ENCODE data around the gene GSTA4.

GSTA4 gene

DNA sequence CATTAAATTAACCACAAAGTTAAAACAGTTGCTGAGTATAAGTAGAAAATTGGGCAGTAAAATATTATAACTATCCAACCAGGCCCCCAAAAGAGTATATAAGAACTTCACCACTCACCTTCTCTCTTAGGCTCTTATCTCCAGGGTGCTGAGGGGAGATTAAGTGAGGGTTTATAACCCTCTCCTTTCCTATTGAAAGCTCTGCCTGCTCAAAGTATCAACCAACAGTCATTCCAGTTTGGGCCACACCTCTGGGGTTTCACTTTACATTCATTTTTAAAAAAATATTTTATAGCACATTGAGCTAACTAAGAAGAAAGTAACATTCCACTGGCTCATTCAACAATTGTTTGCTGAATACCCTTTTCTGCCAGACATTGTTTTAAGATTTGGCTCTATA, 22.1 kb downstream of the GSTA4 start:
- TF ChIP-seq, protein P1, sequence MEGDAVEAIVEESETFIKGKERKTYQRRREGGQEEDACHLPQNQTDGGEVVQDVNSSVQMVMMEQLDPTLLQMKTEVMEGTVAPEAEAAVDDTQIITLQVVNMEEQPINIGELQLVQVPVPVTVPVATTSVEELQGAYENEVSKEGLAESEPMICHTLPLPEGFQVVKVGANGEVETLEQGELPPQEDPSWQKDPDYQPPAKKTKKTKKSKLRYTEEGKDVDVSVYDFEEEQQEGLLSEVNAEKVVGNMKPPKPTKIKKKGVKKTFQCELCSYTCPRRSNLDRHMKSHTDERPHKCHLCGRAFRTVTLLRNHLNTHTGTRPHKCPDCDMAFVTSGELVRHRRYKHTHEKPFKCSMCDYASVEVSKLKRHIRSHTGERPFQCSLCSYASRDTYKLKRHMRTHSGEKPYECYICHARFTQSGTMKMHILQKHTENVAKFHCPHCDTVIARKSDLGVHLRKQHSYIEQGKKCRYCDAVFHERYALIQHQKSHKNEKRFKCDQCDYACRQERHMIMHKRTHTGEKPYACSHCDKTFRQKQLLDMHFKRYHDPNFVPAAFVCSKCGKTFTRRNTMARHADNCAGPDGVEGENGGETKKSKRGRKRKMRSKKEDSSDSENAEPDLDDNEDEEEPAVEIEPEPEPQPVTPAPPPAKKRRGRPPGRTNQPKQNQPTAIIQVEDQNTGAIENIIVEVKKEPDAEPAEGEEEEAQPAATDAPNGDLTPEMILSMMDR (IDR thresholded peaks at IDR 0.05; ENCODE audit: low read depth, low read length) = no peak
- no peak for TF ChIP-seq EZH2phosphoT487 (IDR thresholded peaks at IDR 0.05; ENCODE audit: low read depth)
- Histone ChIP-seq H3K27ac (ENCODE audit: low read length) (no peak overlapping the region), H3K4me3 (ENCODE audit: low read length) (no peak overlapping the region), H3K27me3 (ENCODE audit: low read depth, low read length) (no peaks in the 10 kb centered on the region), H3K9me3 (ENCODE audit: insufficient read depth, low read length) (no peaks in the 10 kb centered on the region), H3K36me3 (replicated peaks; ENCODE audit: low read depth, low read length) (no peaks in the 10 kb centered on the region), H3K79me2 (ENCODE audit: low read length) (no peaks in the 10 kb centered on the region), H3K4me1 (ENCODE audit: low read length) (peaks cover 27% of the 10 kb centered on the region), H3K9ac (ENCODE audit: low read length) (no peak overlapping the region), H3K4me2 (ENCODE audit: low read length) (no peak overlapping the region), H2AFZ (ENCODE audit: low read depth, low read length) (no peak overlapping the region), H4K20me1 (ENCODE audit: insufficient read depth, low read length) (no peaks in the 10 kb centered on the region)

DNA sequence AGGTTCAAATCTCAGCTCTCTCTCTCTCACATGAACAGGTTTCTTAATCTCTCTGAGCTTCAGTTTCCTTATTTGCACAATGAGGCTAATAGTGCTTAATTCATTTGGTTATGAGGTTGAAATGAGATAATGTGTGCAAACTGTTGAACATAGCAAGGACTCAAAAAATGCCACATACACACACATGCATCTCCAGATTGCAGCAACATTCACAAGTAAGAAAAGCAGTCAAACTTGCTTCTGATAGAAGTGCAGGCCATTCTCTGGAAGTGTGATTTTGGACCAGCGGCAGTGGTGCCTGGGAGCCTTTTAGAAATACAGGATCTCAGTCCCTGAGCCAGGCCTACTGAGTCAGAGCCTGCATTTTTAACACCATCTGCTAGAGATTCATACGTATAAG, 25.7 kb downstream of the GSTA4 start:
- Histone ChIP-seq H3K27me3 (ENCODE audit: low read depth, low read length) (no peaks in the 10 kb centered on the region), H3K9ac (ENCODE audit: low read length) (no peak overlapping the region), H3K4me2 (ENCODE audit: low read length) (no peak overlapping the region), H4K20me1 (ENCODE audit: insufficient read depth, low read length) (no peaks in the 10 kb centered on the region), H3K4me3 (ENCODE audit: low read length) (no peak overlapping the region), H3K27ac (ENCODE audit: low read length) (no peak overlapping the region), H2AFZ (ENCODE audit: low read depth, low read length) (no peak overlapping the region), H3K9me3 (ENCODE audit: insufficient read depth, low read length) (no peaks in the 10 kb centered on the region), H3K4me1 (ENCODE audit: low read length) (no peaks in the 10 kb centered on the region), H3K79me2 (ENCODE audit: low read length) (no peaks in the 10 kb centered on the region), H3K36me3 (replicated peaks; ENCODE audit: low read depth, low read length) (no peaks in the 10 kb centered on the region)
- TF ChIP-seq, protein P1 (IDR thresholded peaks at IDR 0.05; ENCODE audit: low read depth, low read length) = no peak

DNA sequence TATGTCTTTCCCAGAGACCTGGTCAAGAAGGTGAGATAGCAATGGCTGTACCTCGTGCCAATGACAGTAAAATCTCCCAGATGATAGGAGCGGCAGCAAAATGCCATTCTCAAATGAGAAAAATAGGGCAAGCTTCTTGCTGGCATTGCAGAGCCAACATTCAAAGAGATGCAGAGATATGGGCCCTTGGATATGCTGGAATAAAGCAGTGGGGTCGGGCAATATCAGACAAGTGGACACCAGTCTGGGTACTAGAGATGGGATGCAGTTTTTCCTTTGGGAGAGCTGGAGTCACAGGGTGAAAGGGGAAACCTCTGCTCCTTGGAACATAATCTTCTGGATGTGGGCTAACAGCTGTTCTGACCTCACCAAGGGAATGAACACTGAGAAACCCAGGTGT, 29.0 kb downstream of the GSTA4 start:
- Histone ChIP-seq H3K9me3 (ENCODE audit: insufficient read depth, low read length) (no peaks in the 10 kb centered on the region), H2AFZ (ENCODE audit: low read depth, low read length) (no peak overlapping the region), H3K27me3 (ENCODE audit: low read depth, low read length) (no peaks in the 10 kb centered on the region), H4K20me1 (ENCODE audit: insufficient read depth, low read length) (no peaks in the 10 kb centered on the region), H3K4me1 (ENCODE audit: low read length) (no peaks in the 10 kb centered on the region), H3K79me2 (ENCODE audit: low read length) (no peaks in the 10 kb centered on the region), H3K4me2 (ENCODE audit: low read length) (no peak overlapping the region), H3K4me3 (ENCODE audit: low read length) (no peak overlapping the region), H3K36me3 (replicated peaks; ENCODE audit: low read depth, low read length) (no peaks in the 10 kb centered on the region), H3K27ac (ENCODE audit: low read length) (no peak overlapping the region), H3K9ac (ENCODE audit: low read length) (no peak overlapping the region)
- TF ChIP-seq, protein P1 (IDR thresholded peaks at IDR 0.05; ENCODE audit: low read depth, low read length) = no peak
- TF ChIP-seq EZH2phosphoT487 (IDR thresholded peaks at IDR 0.05; ENCODE audit: low read depth) = no peak

DNA sequence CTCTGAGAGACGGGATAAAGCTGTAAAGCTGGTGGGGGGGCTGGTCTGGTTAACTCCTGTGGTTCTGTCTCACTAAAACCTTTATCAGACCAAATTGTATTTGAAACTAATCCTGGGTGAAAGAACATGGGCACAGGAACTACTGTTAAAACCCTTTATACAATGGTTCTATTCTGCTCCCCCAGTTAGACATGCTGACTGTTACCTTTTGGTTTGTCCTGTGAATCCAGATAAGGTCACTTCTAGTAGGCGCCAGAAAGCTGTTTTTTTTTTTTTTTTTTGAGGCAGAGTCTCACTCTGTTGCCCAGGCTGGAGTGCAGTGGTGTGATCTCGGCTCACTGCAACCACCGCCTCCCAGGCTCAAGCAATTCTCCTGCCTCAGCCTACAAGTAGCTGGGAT, 29.7 kb downstream of the GSTA4 start:
- TF ChIP-seq EZH2phosphoT487 (IDR thresholded peaks at IDR 0.05; ENCODE audit: low read depth) = no peak
- TF ChIP-seq, protein P1 (IDR thresholded peaks at IDR 0.05; ENCODE audit: low read depth, low read length) = no peak
- Histone ChIP-seq H3K4me3 (ENCODE audit: low read length) (no peak overlapping the region), H3K36me3 (replicated peaks; ENCODE audit: low read depth, low read length) (no peaks in the 10 kb centered on the region), H3K27me3 (ENCODE audit: low read depth, low read length) (no peaks in the 10 kb centered on the region), H3K9me3 (ENCODE audit: insufficient read depth, low read length) (no peaks in the 10 kb centered on the region), H2AFZ (ENCODE audit: low read depth, low read length) (no peak overlapping the region), H4K20me1 (ENCODE audit: insufficient read depth, low read length) (no peaks in the 10 kb centered on the region), H3K4me2 (ENCODE audit: low read length) (no peak overlapping the region), H3K27ac (ENCODE audit: low read length) (no peak overlapping the region), H3K4me1 (ENCODE audit: low read length) (no peaks in the 10 kb centered on the region), H3K9ac (ENCODE audit: low read length) (no peak overlapping the region), H3K79me2 (ENCODE audit: low read length) (no peaks in the 10 kb centered on the region)
